ENCODE measurements around the gene AOC1.

AOC1 gene

DNA sequence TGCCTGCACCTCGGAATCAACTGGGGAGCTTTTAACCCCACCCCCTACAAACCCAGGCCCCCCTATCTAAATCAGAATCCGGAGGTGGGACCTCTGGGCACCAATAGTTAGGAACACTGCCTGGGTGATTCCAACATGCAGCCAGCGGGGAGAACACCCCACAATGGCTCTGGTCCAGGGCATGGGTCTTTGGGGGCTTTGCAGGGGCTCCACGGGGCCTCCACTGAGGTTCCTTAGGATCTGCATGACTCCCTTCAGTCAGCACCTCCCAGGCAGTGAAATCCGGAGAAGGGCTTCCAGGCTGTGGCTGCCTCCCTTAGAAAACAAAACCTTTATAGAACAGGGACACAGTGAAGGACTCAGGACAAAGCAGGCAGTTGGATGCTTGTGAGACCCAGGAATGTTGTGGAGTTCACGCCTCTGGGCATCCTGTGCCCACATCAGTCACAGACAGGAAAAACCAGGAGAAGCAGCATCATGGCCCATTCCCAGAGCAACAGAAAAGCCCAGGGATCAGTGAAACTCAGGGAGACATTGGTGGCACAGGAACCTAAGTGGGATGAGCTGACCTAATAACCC, 16.5 kb upstream of the AOC1 start:
- no peak for DNase-seq (ENCODE audit: low read depth, low spot score)

DNA sequence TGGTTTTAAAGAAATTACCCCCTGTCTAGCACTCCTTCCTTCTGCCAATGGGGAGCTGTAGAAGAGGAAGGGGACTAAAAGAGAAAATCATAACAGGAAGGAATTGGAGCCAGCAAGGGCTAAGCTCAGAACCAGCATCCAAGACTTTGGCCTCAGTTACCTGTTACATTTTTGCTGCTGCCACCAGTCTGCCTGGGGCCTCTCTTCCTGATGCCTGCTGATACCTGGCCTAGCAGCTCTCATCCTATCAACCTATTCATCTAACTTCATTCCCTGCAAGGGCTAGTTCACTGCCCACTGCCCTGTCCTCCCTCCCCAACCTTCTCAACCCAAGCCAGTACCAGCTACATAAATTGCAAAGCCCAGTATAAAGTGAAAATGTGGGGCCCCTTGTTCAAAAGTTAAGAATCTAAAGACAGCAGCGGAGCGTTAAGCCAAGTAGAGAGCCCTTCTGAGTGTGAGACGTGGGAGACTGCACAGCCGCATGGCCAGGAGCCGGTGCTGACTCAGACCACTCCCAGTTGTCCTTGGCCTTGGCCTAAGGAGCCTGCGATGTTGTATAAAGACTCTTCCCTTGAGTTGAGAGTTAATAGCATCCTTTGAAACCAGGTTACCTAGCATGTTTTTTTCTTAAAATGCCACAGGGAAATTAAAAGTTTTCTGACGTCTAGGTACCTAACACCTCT, 13.2 kb upstream of the AOC1 start:
- no peak for DNase-seq (ENCODE audit: low read depth, low spot score)

DNA sequence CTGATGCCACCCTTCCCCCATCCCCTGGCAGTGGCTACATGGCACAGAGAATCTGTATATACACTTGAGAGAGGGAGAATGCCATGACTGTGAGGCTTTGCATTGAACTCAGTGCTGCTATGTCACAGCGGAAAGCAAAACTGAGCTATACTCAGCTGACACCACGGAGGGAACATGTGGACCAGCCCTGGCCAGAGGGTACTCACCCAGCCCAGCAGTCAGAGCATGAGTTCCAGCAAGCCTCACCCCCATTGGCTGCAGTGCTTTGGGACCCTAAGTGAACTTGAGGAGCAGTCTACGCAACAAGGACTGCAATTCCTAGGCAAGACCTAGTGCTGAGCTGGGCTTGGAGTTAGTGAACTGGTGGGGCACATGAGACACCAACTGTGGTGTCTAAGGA, 10.3 kb upstream of the AOC1 start:
- no peak for DNase-seq (ENCODE audit: low read depth, low spot score)

GRCh38 chr7:150842716-150843115, 9.6 kb upstream of the AOC1 start:
- DNase-seq (ENCODE audit: low read depth, low spot score) = no peak

- DNase-seq (ENCODE audit: low read depth, low spot score) = no peak
Observed at GRCh38 chr7:150845421-150845861, 6.9 kb upstream of the AOC1 start.

DNA sequence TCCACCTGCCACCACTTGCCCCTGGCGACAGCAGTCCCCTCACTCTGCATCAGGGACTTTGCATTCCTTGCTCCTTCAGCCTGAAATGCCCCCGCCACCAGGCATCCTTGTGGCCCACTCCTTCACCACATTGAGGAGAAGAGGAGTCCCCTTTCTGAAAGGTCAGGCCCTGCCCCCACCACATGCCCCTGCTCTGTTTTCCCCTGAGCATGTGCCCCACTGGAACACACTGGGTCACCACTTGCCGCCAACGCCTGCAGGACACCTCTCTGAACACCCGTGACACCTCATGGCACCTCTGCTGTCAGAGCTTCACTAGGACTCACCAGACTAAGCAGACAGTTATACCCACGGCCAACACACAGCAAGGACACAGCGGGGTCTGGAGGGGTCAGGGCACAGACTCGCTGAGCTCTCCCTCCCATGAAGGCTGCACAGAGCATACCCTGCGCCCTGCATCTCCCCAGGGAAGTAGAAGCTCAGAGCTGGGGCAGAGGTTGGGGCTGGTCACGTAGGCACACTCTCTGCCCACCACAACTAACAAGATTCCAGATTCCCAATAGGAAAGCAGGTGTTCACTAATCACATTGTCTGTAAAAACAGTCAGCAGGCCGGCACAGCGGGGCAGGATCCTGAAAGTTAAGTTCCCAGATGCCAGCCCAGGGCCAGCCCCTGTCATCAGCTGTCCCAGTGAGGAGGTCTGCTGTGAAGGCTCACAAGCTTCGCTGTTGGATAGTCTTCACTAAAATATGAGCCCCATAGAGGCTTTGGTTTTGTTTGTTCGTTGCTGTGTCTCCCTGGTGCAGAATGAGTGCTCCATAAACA, 5.8 kb upstream of the AOC1 start:
- no peak for DNase-seq (ENCODE audit: low read depth, low spot score)

DNA sequence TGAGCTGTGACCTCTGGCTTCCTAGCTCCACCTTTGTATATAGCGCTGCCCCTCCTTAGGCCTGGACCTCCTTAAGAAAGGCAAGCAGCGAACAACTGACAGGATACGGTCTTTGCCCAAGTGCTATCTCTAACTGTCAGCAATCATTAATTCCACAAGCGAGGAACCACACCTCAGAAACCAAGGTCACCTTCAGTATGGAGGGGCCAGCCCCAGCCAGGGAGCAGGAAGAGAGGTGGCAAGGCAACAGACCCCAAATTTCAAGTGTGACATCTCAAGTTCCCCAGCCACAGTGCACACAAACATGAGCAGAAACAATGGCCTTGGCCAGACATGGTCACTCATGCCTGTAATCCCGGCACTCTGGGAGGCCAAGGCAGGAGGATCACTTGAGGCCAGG, 4.8 kb upstream of the AOC1 start:
- DNase-seq (ENCODE audit: low read depth, low spot score) = no peak

GRCh38 chr7:150848111-150848510, 4.2 kb upstream of the AOC1 start:
- DNase-seq (ENCODE audit: low read depth, low spot score) = no peak

- DNase-seq (ENCODE audit: low read depth, low spot score) = no peak
Observed at GRCh38 chr7:150848561-150849115, 3.7 kb upstream of the AOC1 start.

GRCh38 chr7:150849204-150849775, 3.0 kb upstream of the AOC1 start:
- no peak for DNase-seq (ENCODE audit: low read depth, low spot score)

- DNase-seq (ENCODE audit: low read depth, low spot score) = no peak
Observed at GRCh38 chr7:150850273-150850672, 2.0 kb upstream of the AOC1 start.

DNA sequence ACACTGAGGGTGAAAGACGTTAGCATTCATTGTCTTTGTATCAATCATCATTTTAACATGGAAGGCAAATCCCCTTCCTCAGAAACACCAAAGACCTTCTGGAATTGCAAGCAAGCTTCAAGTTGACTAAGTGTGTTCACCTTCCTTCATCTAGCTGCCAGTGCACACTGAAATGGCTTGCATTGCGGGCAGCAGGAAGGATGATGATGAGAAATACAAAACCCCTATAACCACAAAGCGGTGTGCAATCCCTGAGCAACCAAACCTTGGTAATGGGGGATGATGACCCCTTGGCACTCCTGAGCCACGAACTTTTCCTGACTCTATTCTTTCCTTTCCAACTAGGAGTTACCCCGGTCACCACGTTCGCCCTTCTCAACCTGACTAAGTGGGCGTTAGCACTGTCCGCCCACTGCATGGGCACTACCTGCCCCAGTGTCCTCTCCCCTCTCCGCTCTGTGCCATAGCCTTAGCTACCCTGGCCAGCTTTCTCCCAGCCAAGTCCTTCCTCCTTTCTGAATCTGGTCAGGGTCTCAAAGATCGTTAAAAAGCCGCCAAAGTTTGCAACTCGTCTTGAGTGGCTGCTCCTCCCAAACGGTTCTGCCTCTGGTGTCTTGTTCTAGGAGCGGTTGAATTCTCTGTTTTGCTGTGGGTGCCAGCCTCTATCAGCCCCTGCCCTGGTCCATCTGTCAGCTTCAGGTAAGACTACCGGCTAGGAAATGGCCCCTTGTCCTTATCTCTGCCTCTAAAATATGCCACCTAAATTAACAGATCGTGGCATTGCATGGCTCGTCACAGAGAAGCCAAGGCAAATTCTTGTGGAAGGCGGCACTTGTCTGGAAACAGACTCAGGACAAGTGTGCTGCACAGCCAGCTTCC, 586 bp upstream of the AOC1 start:
- no peak for DNase-seq (ENCODE audit: low read depth, low spot score)

- DNase-seq (ENCODE audit: low read depth, low spot score) = no peak
Observed at GRCh38 chr7:150854066-150855000, 2.0 kb downstream of the AOC1 start.

DNA sequence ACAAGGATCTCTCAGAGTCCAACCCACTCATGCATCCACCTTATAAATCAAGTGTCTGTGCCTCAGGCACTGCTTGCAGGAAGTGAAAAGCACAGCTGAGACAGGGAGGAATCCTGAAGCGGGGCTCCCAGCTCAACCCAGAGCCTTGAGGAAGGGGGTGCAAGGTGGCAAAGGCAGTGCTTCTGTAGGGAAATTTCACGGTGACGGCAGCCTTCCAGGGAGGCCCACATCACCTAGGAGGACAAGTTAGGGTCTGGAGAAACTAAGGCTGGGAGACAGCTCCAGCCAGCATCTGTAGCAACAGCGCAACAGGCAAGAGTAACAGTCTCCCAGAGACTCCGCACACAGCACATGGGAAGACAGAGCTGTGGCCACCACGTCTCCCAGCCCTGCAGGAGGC, 2.7 kb downstream of the AOC1 start:
- DNase-seq (ENCODE audit: low read depth, low spot score) = no peak

DNA sequence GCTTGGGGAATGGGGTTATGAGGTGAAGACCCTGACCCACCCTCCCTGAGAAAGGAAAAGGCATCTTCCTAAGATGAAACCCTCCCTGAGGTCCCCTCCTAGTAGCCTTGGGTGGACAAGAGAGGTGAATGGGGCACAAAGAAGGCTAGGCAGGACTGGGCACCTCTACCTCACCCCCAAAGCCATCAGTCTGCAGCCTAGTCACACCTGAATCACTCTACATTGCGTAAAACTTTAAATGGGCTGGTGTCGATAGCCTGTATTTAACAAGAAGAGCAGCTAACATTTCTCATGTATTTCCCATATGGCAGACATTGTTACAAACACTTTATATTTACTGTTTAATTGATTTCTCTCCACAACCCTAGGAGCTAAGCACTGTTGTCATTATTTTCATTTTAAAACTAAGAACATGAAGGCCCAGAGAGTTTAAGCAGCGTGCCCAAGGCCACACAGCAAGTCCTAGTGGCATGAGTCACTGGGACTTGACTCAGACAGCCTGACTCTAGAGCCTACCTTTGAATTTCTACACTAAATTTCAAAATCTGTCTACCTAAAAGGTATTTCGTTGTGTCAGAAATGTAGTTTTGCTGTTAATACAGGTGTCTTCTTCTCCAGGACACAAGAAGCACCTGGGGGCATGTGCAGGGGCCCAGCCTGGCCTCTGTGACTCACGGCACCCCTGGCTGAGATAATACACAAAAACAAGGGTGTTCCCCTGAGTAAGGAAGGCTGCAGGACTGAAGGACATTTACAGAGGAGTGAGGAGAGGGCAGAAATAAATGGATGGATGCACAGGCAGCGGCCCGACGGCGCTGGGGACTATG, 3.4 kb downstream of the AOC1 start:
- no peak for DNase-seq (ENCODE audit: low read depth, low spot score)

DNA sequence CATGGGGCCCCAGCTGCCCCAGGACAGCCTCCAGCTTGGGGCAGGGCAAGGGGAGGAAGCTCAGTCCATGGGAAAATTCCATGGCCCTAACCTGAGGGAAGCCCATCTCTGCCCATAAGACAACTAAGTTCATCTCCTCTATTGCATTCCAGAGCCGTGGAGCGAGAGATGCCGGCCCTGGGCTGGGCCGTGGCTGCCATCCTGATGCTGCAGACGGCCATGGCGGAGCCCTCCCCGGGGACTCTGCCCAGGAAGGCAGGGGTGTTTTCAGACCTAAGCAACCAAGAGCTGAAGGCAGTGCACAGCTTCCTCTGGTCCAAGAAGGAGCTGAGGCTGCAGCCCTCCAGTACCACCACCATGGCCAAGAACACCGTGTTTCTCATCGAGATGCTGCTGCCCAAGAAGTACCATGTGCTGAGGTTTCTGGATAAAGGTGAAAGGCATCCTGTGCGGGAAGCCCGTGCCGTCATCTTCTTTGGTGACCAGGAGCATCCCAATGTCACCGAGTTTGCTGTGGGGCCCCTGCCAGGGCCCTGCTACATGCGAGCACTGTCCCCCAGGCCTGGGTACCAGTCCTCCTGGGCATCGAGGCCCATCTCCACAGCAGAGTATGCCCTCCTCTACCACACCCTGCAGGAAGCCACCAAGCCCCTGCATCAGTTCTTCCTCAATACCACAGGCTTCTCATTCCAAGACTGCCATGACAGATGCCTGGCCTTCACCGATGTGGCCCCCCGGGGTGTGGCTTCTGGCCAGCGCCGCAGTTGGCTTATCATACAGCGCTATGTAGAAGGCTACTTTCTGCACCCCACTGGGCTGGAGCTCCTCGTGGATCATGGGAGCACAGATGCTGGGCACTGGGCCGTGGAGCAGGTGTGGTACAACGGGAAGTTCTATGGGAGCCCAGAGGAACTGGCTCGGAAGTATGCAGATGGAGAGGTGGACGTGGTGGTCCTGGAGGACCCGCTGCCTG, 4.3 kb downstream of the AOC1 start:
- DNase-seq (ENCODE audit: low read depth, low spot score) = no peak

DNA sequence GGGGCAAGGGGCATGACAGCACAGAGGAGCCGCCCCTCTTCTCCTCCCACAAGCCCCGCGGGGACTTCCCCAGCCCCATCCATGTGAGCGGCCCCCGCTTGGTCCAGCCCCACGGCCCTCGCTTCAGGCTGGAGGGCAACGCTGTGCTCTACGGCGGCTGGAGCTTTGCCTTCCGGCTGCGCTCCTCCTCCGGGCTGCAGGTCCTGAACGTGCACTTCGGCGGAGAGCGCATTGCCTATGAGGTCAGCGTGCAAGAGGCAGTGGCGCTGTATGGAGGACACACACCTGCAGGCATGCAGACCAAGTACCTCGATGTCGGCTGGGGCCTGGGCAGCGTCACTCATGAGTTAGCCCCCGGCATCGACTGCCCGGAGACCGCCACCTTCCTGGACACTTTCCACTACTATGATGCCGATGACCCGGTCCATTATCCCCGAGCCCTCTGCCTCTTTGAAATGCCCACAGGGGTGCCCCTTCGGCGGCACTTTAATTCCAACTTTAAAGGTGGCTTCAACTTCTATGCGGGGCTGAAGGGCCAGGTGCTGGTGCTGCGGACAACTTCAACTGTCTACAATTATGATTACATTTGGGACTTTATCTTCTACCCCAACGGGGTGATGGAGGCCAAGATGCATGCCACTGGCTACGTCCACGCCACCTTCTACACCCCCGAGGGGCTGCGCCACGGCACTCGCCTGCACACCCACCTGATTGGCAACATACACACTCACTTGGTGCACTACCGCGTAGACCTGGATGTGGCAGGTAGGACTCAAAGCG, 5.1 kb downstream of the AOC1 start:
- DNase-seq (ENCODE audit: low read depth, low spot score) = no peak

Measured in activated naive CD8-positive, alpha-beta T cell treated with anti-CD3 and anti-CD28 coated beads, Interleukin-2, amount 50 U/mL, for 16 hours (primary cell).